IMR-90 (cell line): Measurements from ENCODE around the gene DHH.

Source experiments
- CEBPB ChIP-seq: IDR thresholded peaks from 2 replicates; pipeline ENCODE4 v1.6.1; 2012; ENCODE audit warnings: low read depth, low read length, improper control_type of control experiment
- CHD1 ChIP-seq: IDR thresholded peaks from 2 replicates; pipeline ENCODE4 v1.6.1; 2012; ENCODE audit warnings: low read depth, low read length, improper control_type of control experiment
- FOS ChIP-seq: fragments of 150-350 bp; IDR thresholded peaks from 2 replicates; pipeline ENCODE4 v1.6.1; 2016; ENCODE audit warnings: low read depth, low read length
- MXI1 ChIP-seq: IDR thresholded peaks from 2 replicates; pipeline ENCODE4 v1.6.1; 2012; ENCODE audit warnings: low read depth, mild to moderate bottlenecking, low read length, moderate library complexity, borderline replicate concordance
- NFE2L2 ChIP-seq: fragments of 150-350 bp; IDR thresholded peaks from 2 replicates; pipeline ENCODE4 v1.6.1; 2016; ENCODE audit warnings: low read depth, mild to moderate bottlenecking, low read length
- POLR2A ChIP-seq: IDR thresholded peaks from 2 replicates; pipeline ENCODE4 v1.6.1; 2012; ENCODE audit warnings: mild to moderate bottlenecking, low read depth, low read length
- RAD21 ChIP-seq: IDR thresholded peaks from 2 replicates; pipeline ENCODE4 v1.6.1; 2012; ENCODE audit warnings: low read length, improper control_type of control experiment
- RFX5 ChIP-seq: IDR thresholded peaks from 2 replicates; pipeline ENCODE4 v1.8.0; 2012; ENCODE audit warnings: low read depth, mild to moderate bottlenecking, low read length, moderate library complexity
- SMC3 ChIP-seq: fragments of 150-350 bp; IDR thresholded peaks from 2 replicates; pipeline ENCODE4 v1.6.1; 2016; ENCODE audit warnings: low read depth, mild to moderate bottlenecking, antibody characterized with exemption, low read length, moderate library complexity
- TF ChIP-seq, protein P1 (sequence below): conservative IDR thresholded peaks from 2 replicates; pipeline ENCODE4 v1.5.1; 2012; ENCODE audit warnings: mild to moderate bottlenecking, low read depth, low read length, improper control_type of control experiment

- TF ChIP-seq, protein P1, sequence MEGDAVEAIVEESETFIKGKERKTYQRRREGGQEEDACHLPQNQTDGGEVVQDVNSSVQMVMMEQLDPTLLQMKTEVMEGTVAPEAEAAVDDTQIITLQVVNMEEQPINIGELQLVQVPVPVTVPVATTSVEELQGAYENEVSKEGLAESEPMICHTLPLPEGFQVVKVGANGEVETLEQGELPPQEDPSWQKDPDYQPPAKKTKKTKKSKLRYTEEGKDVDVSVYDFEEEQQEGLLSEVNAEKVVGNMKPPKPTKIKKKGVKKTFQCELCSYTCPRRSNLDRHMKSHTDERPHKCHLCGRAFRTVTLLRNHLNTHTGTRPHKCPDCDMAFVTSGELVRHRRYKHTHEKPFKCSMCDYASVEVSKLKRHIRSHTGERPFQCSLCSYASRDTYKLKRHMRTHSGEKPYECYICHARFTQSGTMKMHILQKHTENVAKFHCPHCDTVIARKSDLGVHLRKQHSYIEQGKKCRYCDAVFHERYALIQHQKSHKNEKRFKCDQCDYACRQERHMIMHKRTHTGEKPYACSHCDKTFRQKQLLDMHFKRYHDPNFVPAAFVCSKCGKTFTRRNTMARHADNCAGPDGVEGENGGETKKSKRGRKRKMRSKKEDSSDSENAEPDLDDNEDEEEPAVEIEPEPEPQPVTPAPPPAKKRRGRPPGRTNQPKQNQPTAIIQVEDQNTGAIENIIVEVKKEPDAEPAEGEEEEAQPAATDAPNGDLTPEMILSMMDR: no peak
- TF ChIP-seq RFX5: no peak
- no peak for TF ChIP-seq FOS
- TF ChIP-seq POLR2A: peak; percentile 38; the same call in 1 of the 2 replicates
- TF ChIP-seq RAD21: no peak
- TF ChIP-seq SMC3: no peak
- TF ChIP-seq CEBPB: no peak
- no peak for TF ChIP-seq MXI1
- no peak for TF ChIP-seq CHD1
- TF ChIP-seq NFE2L2: no peak
These were observed 32.5 kb upstream of the DHH start for GRCh38 chr12:49126852-49127763.
